Adrenal gland (tissue), 12 donors: ENCODE data around the gene CEP78. TPM values are rescaled to one million over a fixed set of nuclear protein-coding genes. Genes with fewer than 3 reads are reported as not detected.
A peak's percentile ranks its signal among the peaks of the same experiment; 100 is the strongest.

ENCODE experiments used
- DNase-seq, 7 donors: peaks; one replicate each; pipeline ENCODE4 v3.0.0-alpha.2; 2019 to 2020
- H3K27ac ChIP-seq, 5 donors: fragments of 200-600 bp; sonication (generic) in 4 of 5; 1 replicate in 3 of 5; 2 replicates in 2 of 5; pipeline versions ENCODE4 v1.5.1 to v1.8.0; 2016 to 2020; ENCODE audit warnings: mild to moderate bottlenecking in 1 of 5
- H3K27me3 ChIP-seq: fragments of 200-600 bp; 2 replicates; pipeline ENCODE4 v1.8.0; 2021
- H3K36me3 ChIP-seq, 2 donors: fragments of 200-600 bp; replicated peaks in 1 of 2; 1 replicate in 1 of 2; 2 replicates in 1 of 2; pipeline versions ENCODE4 v1.5.1 to v1.8.0; 2018 to 2022
- H3K4me1 ChIP-seq, 2 donors: fragments of 200-600 bp; replicated peaks in 1 of 2; 1 replicate in 1 of 2; 2 replicates in 1 of 2; pipeline versions ENCODE4 v1.5.1 to v1.8.0; 2018 to 2021
- H3K4me3 ChIP-seq, 4 donors: fragments of 200-600 bp; sonication (generic) in 3 of 4; one replicate each; pipeline ENCODE4 v1.5.1; 2016 to 2018
- H3K9me3 ChIP-seq, 3 donors: fragments of 200-600 bp; sonication (generic) in 1 of 3; replicated peaks in 1 of 3; 1 replicate in 2 of 3; 2 replicates in 1 of 3; pipeline versions ENCODE4 v1.5.1 to v1.8.0; 2016 to 2021
- CTCF ChIP-seq, 6 experiments: fragments of 450-650 bp in 4 of 6; fragments of 200-600 bp in 2 of 6; sonication (generic) in 1 of 6; IDR thresholded peaks; 1 replicate in 5 of 6; 2 replicates in 1 of 6; pipeline versions ENCODE4 v1.5.1 to v1.8.0; 2016 to 2021; ENCODE audit warnings: antibody characterized with exemption in 6 of 6, mild to moderate bottlenecking in 2 of 6, moderate library complexity in 1 of 6
- POLR2A ChIP-seq, 2 donors: fragments of 450-650 bp; IDR thresholded peaks; one replicate each; pipeline ENCODE4 v1.6.1; 2017; ENCODE audit warnings: antibody characterized with exemption in 2 of 2, mild to moderate bottlenecking in 2 of 2, moderate library complexity in 1 of 2
- WGBS, 4 donors: extraction: QIAGEN DNeasy Blood & Tissue Kit in 2 of 4; methylation state at CpG; one replicate each; pipeline versions ENCODE4 v1.1.5 to v1.1.7; 2013 to 2017; 5-methylcytosine and 5-hydroxymethylcytosine counted together
- intact Hi-C, 2 donors: fragments of 100-400 bp; cut with DNase I; formaldehyde crosslinking; loops; one replicate each; pipeline versions ENCODE4 v1.14.1 to v1.15.0; 2022 to 2023
- polyA plus RNA-seq, 3 donors: library from polyadenylated mRNA; stranded (reverse); fragments of 200-250 nt in 2 of 3; fragments of 350-450 nt in 1 of 3; fragmentation: Illumina TruSeq in 1 of 3; extraction: RNeasy Lipid Tissue Mini Kit (QIAGEN cat#74804) in 1 of 3; gene quantifications; one replicate each; pipeline ENCODE4 v1.2.3, GENCODE V29; 2013 to 2014
- total RNA-seq, 9 donors: library from RNA; depleted of rRNA in 4 of 9; stranded (reverse); fragments of >200 nt in 4 of 9; fragments of 120-200 nt in 1 of 9; fragmentation: NEBNext Ultra II Directional in 1 of 9; extraction: Animal tissue kit (Norgen Biotek cat#: 25700) in 1 of 9; gene quantifications; one replicate each; pipeline versions ENCODE4 v1.1.0 to v1.2.4, GENCODE V29; 2013 to 2023
- donor health status: healthy with polysubstance abuse.
- donor health status: Bipolar disorder and iron deficiency.
- donor health status: DM: yes; HTN: yes; CAD: no.
- donor health status: DM: no; HTN: no; CAD: no.
- donor health status: DM: no; HTN: no; CAD: no.
- donor health status: DM: yes; HTN: yes; CAD: no.

CEP78 gene
- total and polyA plus RNA-seq, 12 donors: 5.5 to 18.5 (median 10.0) TPM

- Histone ChIP-seq H3K4me3 (no peak overlapping the region), H3K27me3 (no peaks in the 10 kb centered on the region), H3K36me3 (no peaks in the 10 kb centered on the region), H3K4me1 (no peaks in the 10 kb centered on the region), H3K9me3 (no peaks in the 10 kb centered on the region), H3K27ac (no peak overlapping the region)
- intact Hi-C loops: loop anchor here in 1 of 2 donors (5.0 kb wide), 1 partner anchor 106 kb away; no protein-coding TSS in a partner anchor
- TF ChIP-seq CTCF (IDR thresholded peaks at IDR 0.05) (peak; percentile 59 to 86 (median 69)), POLR2A (IDR thresholded peaks at IDR 0.05) (no peak)
- WGBS, 4 donors: 25 to 37% (median 30%) methylated on average over 2 of the region's 2 CpGs
- no peak for DNase-seq
Observed at GRCh38 chr9:78261403-78262001, 25.6 kb downstream of the CEP78 start.

DNA sequence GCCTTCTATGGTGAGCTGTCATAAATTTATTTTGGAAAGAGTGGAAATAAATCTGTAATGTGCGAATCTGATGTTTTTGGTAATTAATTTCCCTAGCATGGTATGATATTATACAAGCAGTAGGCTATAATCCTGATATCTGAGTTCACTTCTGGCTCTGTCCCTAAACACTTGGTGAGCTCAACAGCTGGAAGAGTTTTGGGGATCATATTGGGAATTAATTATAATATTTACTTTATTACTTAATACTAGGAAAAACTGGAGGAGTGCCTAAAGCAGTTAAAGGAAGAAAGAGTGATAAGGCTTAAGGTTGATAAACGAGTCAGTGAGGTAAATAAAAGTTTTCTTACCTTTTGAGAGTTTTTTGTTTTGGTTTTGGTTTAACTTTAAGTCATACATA lies 26.8 kb downstream of the CEP78 start:
- TF ChIP-seq POLR2A (IDR thresholded peaks at IDR 0.05): no peak
- TF ChIP-seq CTCF (IDR thresholded peaks at IDR 0.05): no peak
- Histone ChIP-seq H3K36me3 (no peaks in the 10 kb centered on the region), H3K4me1 (no peaks in the 10 kb centered on the region), H3K9me3 (no peaks in the 10 kb centered on the region), H3K4me3 (no peak overlapping the region), H3K27me3 (no peaks in the 10 kb centered on the region), H3K27ac (no peak overlapping the region)
- WGBS, 4 donors: 80 to 86% (median 83%) methylated on average over 2 of the region's 2 CpGs
- intact Hi-C loops: loop anchor here in 1 of 2 donors (5.0 kb wide), 1 partner anchor 105 kb away; no protein-coding TSS in a partner anchor
- no peak for DNase-seq

GRCh38 chr9:78267889-78268288 lies 32.0 kb downstream of the CEP78 start:
- TF ChIP-seq CTCF (IDR thresholded peaks at IDR 0.05) (no peak), POLR2A (IDR thresholded peaks at IDR 0.05) (no peak)
- no peak overlapping the region for H3K27ac ChIP-seq
- no peaks in the 10 kb centered on the region for H3K4me1 ChIP-seq
- DNase-seq: no peak
- no peak overlapping the region for H3K4me3 ChIP-seq
- intact Hi-C loops: no loop called here
- no peaks in the 10 kb centered on the region for H3K9me3 ChIP-seq
- WGBS, 4 donors: 97 to 100% (median 99%) methylated on average over 4 of the region's 4 CpGs
- no peaks in the 10 kb centered on the region for H3K36me3 ChIP-seq
- no peaks in the 10 kb centered on the region for H3K27me3 ChIP-seq

- intact Hi-C loops: no loop called here
- H3K36me3 ChIP-seq: no peaks in the 10 kb centered on the region
Observed at GRCh38 chr9:78269784-78270183, 33.9 kb downstream of the CEP78 start.

More at GRCh38 chr9:78269784-78270183, 33.9 kb downstream of the CEP78 start:
- no peak for DNase-seq
- Histone ChIP-seq H3K9me3 (no peaks in the 10 kb centered on the region), H3K4me1 (no peaks in the 10 kb centered on the region), H3K27ac (no peak overlapping the region), H3K4me3 (no peak overlapping the region), H3K27me3 (no peaks in the 10 kb centered on the region)
- TF ChIP-seq POLR2A (IDR thresholded peaks at IDR 0.05): no peak
- TF ChIP-seq CTCF (IDR thresholded peaks at IDR 0.05): no peak
